ENCODE results near the gene AKAP13.

The AKAP13 gene

DNA sequence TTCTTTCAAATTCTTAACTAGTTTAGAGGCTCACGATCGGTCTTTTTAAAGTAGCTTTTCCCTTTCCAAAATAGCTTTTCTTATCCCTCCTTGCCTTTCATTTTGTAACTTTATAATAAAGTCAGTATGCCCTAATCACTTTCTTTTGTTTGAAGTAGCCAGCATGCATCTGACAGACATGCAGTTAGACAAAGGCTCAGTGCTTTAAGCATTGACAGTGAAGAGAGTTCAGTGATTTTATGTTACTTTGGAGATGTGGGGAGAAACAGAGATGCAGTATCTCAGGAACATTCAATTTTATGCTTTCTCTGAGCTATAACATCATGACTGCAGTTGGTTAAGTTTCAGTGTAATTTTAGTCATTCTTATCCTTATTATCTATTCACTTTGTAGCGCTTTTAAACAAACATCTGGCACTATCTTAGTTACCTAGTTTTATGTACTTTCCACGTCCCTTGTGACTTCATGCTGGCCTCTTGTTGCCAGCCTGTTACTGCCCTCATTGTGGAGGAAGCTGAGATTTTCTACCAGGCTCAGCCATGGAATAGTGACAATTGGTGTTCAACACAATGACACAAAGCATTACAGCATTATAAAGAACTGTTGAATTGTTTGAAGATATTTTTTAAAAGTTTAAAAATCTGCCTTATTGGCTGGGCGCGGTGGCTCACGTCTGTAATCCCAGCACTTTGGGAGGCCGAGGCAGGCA is 90.3 kb downstream of the AKAP13 start:
- peak overlapping the region; percentile 93 for H3K4me2 ChIP-seq (ENCODE audit: low read depth, low read length, poor library complexity, severe bottlenecking)

DNA sequence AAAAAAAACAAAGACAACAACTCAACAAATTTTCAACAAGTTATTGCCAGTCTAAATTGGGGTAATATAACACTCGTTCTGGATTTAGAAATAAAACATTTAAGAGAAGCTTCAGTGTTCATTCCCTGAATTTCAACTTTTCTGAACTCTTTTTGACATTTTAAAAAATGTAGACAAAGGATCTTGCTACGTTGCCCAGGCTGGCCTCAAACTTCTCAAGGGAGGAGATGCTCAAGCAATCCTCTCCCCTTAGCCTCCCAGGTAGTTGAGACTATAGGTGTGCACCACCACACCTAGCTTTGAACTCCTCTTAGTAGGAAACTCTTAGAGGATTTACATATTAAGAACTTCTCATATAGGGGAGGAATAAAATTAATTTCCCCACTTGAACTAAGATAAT is 91.9 kb downstream of the AKAP13 start:
- H3K9me3 ChIP-seq (ENCODE audit: insufficient read depth, low read length) = no peaks in the 10 kb centered on the region
- no peaks in the 10 kb centered on the region for H4K20me1 ChIP-seq (ENCODE audit: low read depth, low read length)
- H3F3A ChIP-seq (ENCODE audit: insufficient read depth) = peaks cover 92% of the 10 kb centered on the region
- H3K36me3 ChIP-seq (ENCODE audit: low read length) = 0 out of 2 replicates have a peak, but pooled peaks cover 3% of the 10 kb centered on the region
- no peaks in the 10 kb centered on the region for H3K9me2 ChIP-seq (replicated peaks; ENCODE audit: insufficient read depth, low read length)
- no peak overlapping the region for H3K4me3 ChIP-seq (ENCODE audit: insufficient read depth, low read length, poor library complexity, severe bottlenecking)
- no peaks in the 10 kb centered on the region for H3K27me3 ChIP-seq (ENCODE audit: low read length)
- peak overlapping the region; percentile 99 for H3K27ac ChIP-seq (ENCODE audit: low read depth, low read length)
- peaks cover 92% of the 10 kb centered on the region for H3K79me2 ChIP-seq (ENCODE audit: insufficient read depth, low read length)
- H2AFZ ChIP-seq (ENCODE audit: low read depth, low read length, severe bottlenecking) = no peak overlapping the region
- peak overlapping the region; percentile 89 for H3K4me2 ChIP-seq (ENCODE audit: low read depth, low read length, poor library complexity, severe bottlenecking)
- TF ChIP-seq, protein P1, sequence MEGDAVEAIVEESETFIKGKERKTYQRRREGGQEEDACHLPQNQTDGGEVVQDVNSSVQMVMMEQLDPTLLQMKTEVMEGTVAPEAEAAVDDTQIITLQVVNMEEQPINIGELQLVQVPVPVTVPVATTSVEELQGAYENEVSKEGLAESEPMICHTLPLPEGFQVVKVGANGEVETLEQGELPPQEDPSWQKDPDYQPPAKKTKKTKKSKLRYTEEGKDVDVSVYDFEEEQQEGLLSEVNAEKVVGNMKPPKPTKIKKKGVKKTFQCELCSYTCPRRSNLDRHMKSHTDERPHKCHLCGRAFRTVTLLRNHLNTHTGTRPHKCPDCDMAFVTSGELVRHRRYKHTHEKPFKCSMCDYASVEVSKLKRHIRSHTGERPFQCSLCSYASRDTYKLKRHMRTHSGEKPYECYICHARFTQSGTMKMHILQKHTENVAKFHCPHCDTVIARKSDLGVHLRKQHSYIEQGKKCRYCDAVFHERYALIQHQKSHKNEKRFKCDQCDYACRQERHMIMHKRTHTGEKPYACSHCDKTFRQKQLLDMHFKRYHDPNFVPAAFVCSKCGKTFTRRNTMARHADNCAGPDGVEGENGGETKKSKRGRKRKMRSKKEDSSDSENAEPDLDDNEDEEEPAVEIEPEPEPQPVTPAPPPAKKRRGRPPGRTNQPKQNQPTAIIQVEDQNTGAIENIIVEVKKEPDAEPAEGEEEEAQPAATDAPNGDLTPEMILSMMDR (IDR thresholded peaks at IDR 0.05; ENCODE audit: insufficient read depth, low read length, poor library complexity, severe bottlenecking) = no peak
- TF ChIP-seq EZH2phosphoT487 (conservative IDR thresholded peaks at IDR 0.05; ENCODE audit: low read length) = no peak
- H3K9ac ChIP-seq (ENCODE audit: low read length) = peak overlapping the region; percentile 67

More for the DNA sequence above, 90.3 kb downstream of the AKAP13 start:
- Histone ChIP-seq H3K36me3 (ENCODE audit: low read length) (0 out of 2 replicates have a peak, but pooled peaks cover 3% of the 10 kb centered on the region), H3K9me3 (ENCODE audit: insufficient read depth, low read length) (no peaks in the 10 kb centered on the region), H3K79me2 (ENCODE audit: insufficient read depth, low read length) (peaks cover 86% of the 10 kb centered on the region), H3K9ac (ENCODE audit: low read length) (peak overlapping the region; percentile 58), H4K20me1 (ENCODE audit: low read depth, low read length) (no peaks in the 10 kb centered on the region), H3K27me3 (ENCODE audit: low read length) (no peaks in the 10 kb centered on the region), H3K4me3 (ENCODE audit: insufficient read depth, low read length, poor library complexity, severe bottlenecking) (peak overlapping the region; percentile 44), H2AFZ (ENCODE audit: low read depth, low read length, severe bottlenecking) (no peak overlapping the region), H3K9me2 (replicated peaks; ENCODE audit: insufficient read depth, low read length) (no peaks in the 10 kb centered on the region), H3K27ac (ENCODE audit: low read depth, low read length) (peak overlapping the region; percentile 99), H3F3A (ENCODE audit: insufficient read depth) (peaks cover 86% of the 10 kb centered on the region)
- no peak for TF ChIP-seq EZH2phosphoT487 (conservative IDR thresholded peaks at IDR 0.05; ENCODE audit: low read length)
- TF ChIP-seq, protein P1 (IDR thresholded peaks at IDR 0.05; ENCODE audit: insufficient read depth, low read length, poor library complexity, severe bottlenecking) = no peak

- Histone ChIP-seq H3K79me2 (ENCODE audit: insufficient read depth, low read length) (peaks cover 92% of the 10 kb centered on the region), H3K9me2 (replicated peaks; ENCODE audit: insufficient read depth, low read length) (no peaks in the 10 kb centered on the region), H3K4me2 (ENCODE audit: low read depth, low read length, poor library complexity, severe bottlenecking) (peak overlapping the region; percentile 89), H3K27me3 (ENCODE audit: low read length) (no peaks in the 10 kb centered on the region), H3K27ac (ENCODE audit: low read depth, low read length) (peak overlapping the region; percentile 99), H2AFZ (ENCODE audit: low read depth, low read length, severe bottlenecking) (no peak overlapping the region), H3F3A (ENCODE audit: insufficient read depth) (peaks cover 92% of the 10 kb centered on the region), H3K4me3 (ENCODE audit: insufficient read depth, low read length, poor library complexity, severe bottlenecking) (peak overlapping the region; percentile 13), H3K36me3 (ENCODE audit: low read length) (0 out of 2 replicates have a peak, but pooled peaks cover 3% of the 10 kb centered on the region), H3K9me3 (ENCODE audit: insufficient read depth, low read length) (no peaks in the 10 kb centered on the region), H4K20me1 (ENCODE audit: low read depth, low read length) (no peaks in the 10 kb centered on the region), H3K9ac (ENCODE audit: low read length) (peak overlapping the region; percentile 67)
- TF ChIP-seq, protein P1 (IDR thresholded peaks at IDR 0.05; ENCODE audit: insufficient read depth, low read length, poor library complexity, severe bottlenecking) = no peak
- no peak for TF ChIP-seq EZH2phosphoT487 (conservative IDR thresholded peaks at IDR 0.05; ENCODE audit: low read length)
Observed at GRCh38 chr15:85473455-85473854, 93.1 kb downstream of the AKAP13 start.

All from SU-DHL-6 (cell line).